Mammary epithelial cell (primary cell): ENCODE data around the gene CNKSR3.

Source experiments
- CTCF ChIP-seq, 2 donors: IDR thresholded peaks in 1 of 2; conservative IDR thresholded peaks in 1 of 2; 2 replicates each; pipeline ENCODE4 v1.5.1; 2011 to 2012; ENCODE audit warnings: inconsistent platforms in 2 of 2, low read length in 2 of 2, mild to moderate bottlenecking in 2 of 2, control low read depth in 1 of 2, low read depth in 1 of 2; ENCODE audit not compliant: insufficient read depth in 1 of 2; ENCODE audit errors: extremely low read depth in 1 of 2
- EZH2 ChIP-seq: IDR thresholded peaks from 2 replicates; pipeline ENCODE4 v1.6.1; 2012; ENCODE audit warnings: low read length, inconsistent platforms, borderline replicate concordance

- TF ChIP-seq CTCF (conservative IDR thresholded peaks at IDR 0.05 in 1 of 2, IDR thresholded peaks at IDR 0.05 in 1 of 2; ENCODE audit: extremely low read depth in 1 of 2, insufficient read depth in 1 of 2, low read depth in 1 of 2, low read length in 2 of 2) (no peak), EZH2 (no peak)
Observed at GRCh38 chr6:154459513-154459912, 51.0 kb downstream of the CNKSR3 start.
